Lower lobe of right lung (tissue), 2 donors: Measurements from ENCODE around the gene CTSH. TPM values are rescaled to one million over a fixed set of nuclear protein-coding genes. Genes with fewer than 3 reads are reported as not detected.
A peak's percentile ranks its signal among the peaks of the same experiment; 100 is the strongest.

Experiments
- ATAC-seq, 2 donors: fragments of 200-7000 bp; cut with Tn5 transposase; one replicate each; pipeline ENCODE4 v1.9.1; 2020 to 2022; ENCODE audit warnings: mild to moderate bottlenecking in 2 of 2, moderate library complexity in 2 of 2
- DNase-seq: peaks from one replicate; pipeline ENCODE4 v3.0.0-alpha.2; 2020
- H3K27ac ChIP-seq: fragments of 200-600 bp; one replicate; pipeline ENCODE4 v1.8.0; 2022
- H3K27me3 ChIP-seq: fragments of 200-600 bp; one replicate; pipeline ENCODE4 v1.8.0; 2022; ENCODE audit warnings: low read depth
- H3K36me3 ChIP-seq: fragments of 200-600 bp; one replicate; pipeline ENCODE4 v1.8.0; 2022; ENCODE audit warnings: mild to moderate bottlenecking
- H3K4me1 ChIP-seq: fragments of 200-600 bp; one replicate; pipeline ENCODE4 v1.8.0; 2022
- H3K4me3 ChIP-seq: fragments of 200-600 bp; one replicate; pipeline ENCODE4 v1.8.0; 2022; ENCODE audit warnings: mild to moderate bottlenecking
- H3K9me3 ChIP-seq: fragments of 200-600 bp; one replicate; pipeline ENCODE4 v1.8.0; 2022
- intact Hi-C: fragments of 100-400 bp; cut with DNase I; formaldehyde crosslinking; loops from one replicate; pipeline ENCODE4 v1.11.0; 2022
- total RNA-seq: library from RNA; stranded (reverse); fragmentation: NEBNext Ultra II Directional; extraction: Animal tissue kit (Norgen Biotek cat#: 25700); gene quantifications from one replicate; pipeline ENCODE4 v1.2.1, GENCODE V29; 2021
- TF ChIP-seq, protein P1 (sequence below): fragments of 200-600 bp; IDR thresholded peaks from one replicate; pipeline ENCODE4 v1.8.0; 2022; ENCODE audit warnings: antibody characterized with exemption, mild to moderate bottlenecking
- donor health status: DM: no; HTN: yes; CAD: no; lungs with severe emphysema.

The CTSH gene
- total RNA-seq, 1 donor from 2014 or later, result 724 TPM

DNA sequence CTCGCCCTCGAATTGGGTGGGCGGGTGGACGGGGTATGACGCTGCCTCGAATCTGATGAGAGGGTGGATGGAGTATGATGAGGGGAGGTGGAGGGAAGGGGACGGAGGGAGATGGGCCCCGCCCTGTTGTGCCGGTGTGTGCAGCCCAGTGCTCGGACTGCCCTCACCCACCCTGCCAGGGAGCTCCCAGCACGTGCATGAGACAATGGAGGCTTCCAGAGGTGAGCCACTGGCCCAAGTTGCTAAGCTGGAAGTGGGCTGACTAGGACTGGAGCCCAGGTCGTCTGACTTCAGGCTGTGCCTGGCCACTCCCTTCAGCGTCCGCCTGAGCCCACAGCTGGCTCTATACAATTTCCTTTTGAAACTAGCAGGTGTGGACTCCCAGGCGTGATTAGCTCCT lies 47.0 kb upstream of the CTSH start:
- Histone ChIP-seq H3K27me3 (no peaks in the 10 kb centered on the region), H3K27ac (peak overlapping the region; percentile 34), H3K4me3 (no peak overlapping the region), H3K4me1 (peaks cover 56% of the 10 kb centered on the region), H3K36me3 (no peaks in the 10 kb centered on the region), H3K9me3 (no peaks in the 10 kb centered on the region)
- intact Hi-C loops, result no loop called here
- TF ChIP-seq, protein P1, sequence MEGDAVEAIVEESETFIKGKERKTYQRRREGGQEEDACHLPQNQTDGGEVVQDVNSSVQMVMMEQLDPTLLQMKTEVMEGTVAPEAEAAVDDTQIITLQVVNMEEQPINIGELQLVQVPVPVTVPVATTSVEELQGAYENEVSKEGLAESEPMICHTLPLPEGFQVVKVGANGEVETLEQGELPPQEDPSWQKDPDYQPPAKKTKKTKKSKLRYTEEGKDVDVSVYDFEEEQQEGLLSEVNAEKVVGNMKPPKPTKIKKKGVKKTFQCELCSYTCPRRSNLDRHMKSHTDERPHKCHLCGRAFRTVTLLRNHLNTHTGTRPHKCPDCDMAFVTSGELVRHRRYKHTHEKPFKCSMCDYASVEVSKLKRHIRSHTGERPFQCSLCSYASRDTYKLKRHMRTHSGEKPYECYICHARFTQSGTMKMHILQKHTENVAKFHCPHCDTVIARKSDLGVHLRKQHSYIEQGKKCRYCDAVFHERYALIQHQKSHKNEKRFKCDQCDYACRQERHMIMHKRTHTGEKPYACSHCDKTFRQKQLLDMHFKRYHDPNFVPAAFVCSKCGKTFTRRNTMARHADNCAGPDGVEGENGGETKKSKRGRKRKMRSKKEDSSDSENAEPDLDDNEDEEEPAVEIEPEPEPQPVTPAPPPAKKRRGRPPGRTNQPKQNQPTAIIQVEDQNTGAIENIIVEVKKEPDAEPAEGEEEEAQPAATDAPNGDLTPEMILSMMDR, result no peak
- ATAC-seq (no peak), DNase-seq (peak; percentile 37)

DNA sequence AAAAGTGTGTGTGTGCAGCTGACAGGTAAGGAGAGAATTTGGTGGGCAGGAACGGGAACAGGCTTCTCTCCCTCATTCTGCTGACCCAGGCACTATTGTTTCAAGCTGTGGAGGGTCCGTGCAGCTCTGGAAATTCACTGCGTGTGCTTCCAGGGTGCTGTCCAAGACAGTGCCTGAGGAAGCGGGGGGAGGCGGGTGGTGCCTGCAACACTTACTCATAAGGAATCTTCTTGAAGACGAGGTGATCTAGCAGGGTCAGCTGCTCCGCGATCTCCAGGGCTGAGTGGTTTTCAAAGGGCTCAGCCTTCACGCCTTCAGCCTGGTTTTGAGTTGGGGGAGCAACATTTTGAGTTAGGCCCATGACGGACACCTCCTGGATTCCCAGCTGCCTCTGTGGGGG lies 46.6 kb upstream of the CTSH start:
- no peaks in the 10 kb centered on the region for H3K27me3 ChIP-seq
- H3K4me3 ChIP-seq, result no peak overlapping the region
- peak overlapping the region; percentile 34 for H3K27ac ChIP-seq
- peak; percentile 46 for DNase-seq
- no peak for ATAC-seq
- TF ChIP-seq, protein P1, result no peak
- H3K9me3 ChIP-seq, result no peaks in the 10 kb centered on the region
- H3K36me3 ChIP-seq, result no peaks in the 10 kb centered on the region
- intact Hi-C loops, result no loop called here
- peaks cover 56% of the 10 kb centered on the region for H3K4me1 ChIP-seq

DNA sequence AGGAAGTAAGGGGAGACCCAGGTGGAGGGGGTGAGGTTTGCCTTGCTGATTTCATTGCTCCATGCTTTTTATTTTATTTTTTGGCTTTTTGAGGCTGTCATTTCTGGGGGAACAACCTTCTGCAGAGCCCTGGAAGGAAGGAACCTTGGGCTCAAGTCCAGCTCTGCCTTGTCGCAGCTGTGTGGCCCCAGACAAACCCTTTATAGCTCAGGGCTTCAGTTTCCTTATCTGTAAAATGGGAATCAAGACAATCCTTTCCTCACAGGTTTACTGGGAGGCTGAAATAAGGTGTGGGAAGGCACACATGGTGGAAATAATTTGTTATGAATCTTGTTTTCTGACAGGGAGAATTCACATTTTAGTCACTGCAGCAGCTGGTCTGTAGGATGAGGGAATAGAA lies 45.4 kb upstream of the CTSH start:
- no peak overlapping the region for H3K27ac ChIP-seq
- H3K27me3 ChIP-seq, result no peaks in the 10 kb centered on the region
- ATAC-seq (no peak), DNase-seq (peak; percentile 6)
- peaks cover 56% of the 10 kb centered on the region for H3K4me1 ChIP-seq
- H3K9me3 ChIP-seq, result no peaks in the 10 kb centered on the region
- intact Hi-C loops, result no loop called here
- no peak overlapping the region for H3K4me3 ChIP-seq
- H3K36me3 ChIP-seq, result no peaks in the 10 kb centered on the region
- TF ChIP-seq, protein P1, result no peak

DNA sequence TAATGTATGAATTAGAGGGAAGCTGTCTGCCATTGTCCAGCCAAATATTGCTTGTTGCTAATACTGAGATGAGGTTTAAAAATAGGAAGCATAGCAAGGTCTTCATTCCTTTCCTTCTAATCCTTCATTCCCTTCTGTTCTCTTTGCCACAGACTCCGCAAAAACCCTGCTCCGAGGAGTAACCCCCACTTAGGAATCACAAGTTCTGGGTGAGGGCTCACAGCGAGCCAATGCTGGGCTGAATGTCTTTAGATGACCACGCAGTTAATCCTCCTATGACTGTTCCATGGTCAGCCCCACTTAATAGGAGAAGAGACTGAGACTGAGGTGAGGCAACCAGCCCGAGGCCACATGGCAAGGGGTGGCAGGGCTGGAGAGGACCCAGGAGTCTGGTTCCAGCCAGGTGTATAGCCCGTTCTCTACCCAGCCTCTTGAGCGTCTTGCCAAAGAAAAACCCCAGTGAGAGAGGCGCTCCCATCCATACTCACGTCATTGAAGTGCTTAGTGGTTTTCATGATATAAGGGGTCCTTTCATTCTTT lies 44.9 kb upstream of the CTSH start:
- intact Hi-C loops, result no loop called here
- no peaks in the 10 kb centered on the region for H3K9me3 ChIP-seq
- peak; percentile 68 for DNase-seq
- peak overlapping the region; percentile 53 for H3K27ac ChIP-seq
- H3K27me3 ChIP-seq, result no peaks in the 10 kb centered on the region
- TF ChIP-seq, protein P1, result no peak
- H3K4me1 ChIP-seq, result peaks cover 56% of the 10 kb centered on the region
- H3K4me3 ChIP-seq, result no peak overlapping the region
- H3K36me3 ChIP-seq, result no peaks in the 10 kb centered on the region
- peak; percentile 5 to 10 for ATAC-seq

DNA sequence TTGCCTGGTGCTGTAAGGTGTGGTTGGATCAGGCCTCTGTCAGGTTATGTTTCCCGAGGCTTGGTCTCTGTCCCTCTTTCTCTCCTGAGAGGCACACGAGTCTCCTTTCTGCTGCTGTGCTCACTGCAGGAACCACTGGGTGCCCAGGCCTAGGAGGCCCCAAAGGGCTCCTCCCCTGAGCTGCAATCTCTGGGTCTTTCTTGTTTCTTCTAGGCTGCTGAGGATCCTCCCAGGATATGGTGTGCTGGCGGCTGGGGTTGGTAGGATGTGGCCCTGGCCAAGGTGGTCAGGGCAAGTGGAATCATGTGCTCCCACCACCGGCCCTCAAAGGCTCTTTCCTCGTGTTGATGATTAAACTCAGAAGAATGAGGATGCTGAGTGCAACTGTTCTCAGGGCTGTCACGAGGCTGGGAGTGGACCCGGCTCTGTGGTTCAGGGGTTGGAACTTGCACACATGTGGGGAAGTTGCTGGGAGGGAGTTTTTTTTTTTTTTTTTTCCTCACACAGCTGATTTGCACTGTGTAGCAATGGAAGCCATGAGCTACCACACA lies 43.6 kb upstream of the CTSH start:
- intact Hi-C loops, result no loop called here
- Histone ChIP-seq H3K4me3 (no peak overlapping the region), H3K27me3 (no peaks in the 10 kb centered on the region), H3K27ac (peak overlapping the region; percentile 49), H3K4me1 (peaks cover 52% of the 10 kb centered on the region), H3K9me3 (no peaks in the 10 kb centered on the region), H3K36me3 (no peaks in the 10 kb centered on the region)
- ATAC-seq (peak; percentile 88 to 91), DNase-seq (peak; percentile 92)
- TF ChIP-seq, protein P1, result no peak
